GM19467 (cell line): ENCODE measurements around the gene PRCD.

Source experiments
- ATAC-seq: cut with Tn5 transposase; IDR thresholded peaks from one replicate; pipeline ENCODE4 v1.9.1; 2021; ENCODE audit warnings: mild to moderate bottlenecking, moderate library complexity; ENCODE audit not compliant: unreplicated experiment

PRCD gene

DNA sequence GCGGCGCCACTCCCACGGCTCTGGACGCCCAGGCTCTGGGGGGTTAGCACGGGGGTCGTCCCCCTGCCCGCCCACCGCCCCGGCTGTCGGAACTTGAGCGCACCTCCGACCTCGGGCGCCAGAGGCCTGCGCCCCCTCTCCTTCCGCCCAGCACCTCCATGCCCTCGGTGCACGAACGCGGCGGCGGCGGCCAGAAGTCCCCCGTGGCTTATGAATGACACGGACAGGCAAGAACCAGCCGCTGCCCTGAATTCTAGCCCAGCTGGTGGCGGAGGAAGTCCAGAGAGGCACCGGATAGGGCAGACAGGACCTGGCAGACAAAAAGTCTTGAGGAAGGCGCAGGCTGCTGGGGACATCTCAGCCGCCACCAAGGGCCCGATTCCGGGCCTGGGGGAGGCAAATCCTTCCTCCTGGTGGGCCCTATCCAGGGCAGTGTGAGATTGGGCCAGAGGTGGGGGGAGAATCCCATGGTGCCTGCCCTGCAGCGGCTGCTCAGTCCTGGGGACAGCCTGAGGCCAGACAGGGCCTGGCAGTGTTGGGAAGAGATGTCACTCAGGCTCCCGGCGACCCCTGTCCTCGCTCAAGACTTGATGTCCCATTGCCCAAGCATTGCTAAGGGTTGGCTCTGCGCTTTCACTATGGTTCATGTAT, 1.4 kb upstream of the PRCD start:
- ATAC-seq = no peak

DNA sequence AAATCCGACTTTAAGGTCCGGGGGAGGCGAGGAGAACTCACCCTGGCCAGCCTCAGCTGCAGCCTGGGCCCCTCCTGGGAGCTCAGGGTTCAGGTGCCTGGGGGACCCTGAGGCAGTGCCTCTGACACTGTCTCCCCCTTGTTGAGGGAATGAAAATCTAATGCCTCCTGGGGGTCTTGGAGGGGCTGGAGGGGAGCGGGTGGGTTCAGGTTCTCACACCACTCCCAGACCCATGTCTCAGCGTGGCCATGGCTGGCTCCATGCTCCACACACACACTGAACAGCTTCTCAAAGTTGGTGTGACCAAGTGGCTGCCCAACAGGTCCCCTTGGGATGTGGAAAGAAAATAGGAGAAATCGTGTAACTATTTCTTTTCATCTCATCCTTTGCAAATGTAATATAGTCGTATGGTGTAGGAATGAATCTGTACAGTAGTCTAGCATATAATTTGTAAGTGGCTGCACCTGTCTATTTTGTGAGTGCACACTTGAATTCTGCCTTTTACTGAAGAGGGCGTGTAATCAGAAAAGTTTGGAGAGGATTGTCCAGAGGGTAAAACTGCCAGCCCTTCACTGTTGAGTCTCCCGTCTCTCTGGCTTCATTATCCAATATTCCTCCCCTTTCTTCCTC, 788 bp upstream of the PRCD start:
- ATAC-seq = no peak

- ATAC-seq = no peak
Observed at GRCh38 chr17:76540381-76541300, 797 bp downstream of the PRCD start.

- ATAC-seq = no peak
Observed at GRCh38 chr17:76541739-76542454, 2.1 kb downstream of the PRCD start.

GRCh38 chr17:76542566-76542971, 2.7 kb downstream of the PRCD start:
- no peak for ATAC-seq

- no peak for ATAC-seq
Observed at GRCh38 chr17:76542984-76543383, 3.1 kb downstream of the PRCD start.

GRCh38 chr17:76543482-76543825, 3.6 kb downstream of the PRCD start:
- ATAC-seq = no peak

- ATAC-seq = no peak
Observed at GRCh38 chr17:76543826-76544545, 4.1 kb downstream of the PRCD start.

DNA sequence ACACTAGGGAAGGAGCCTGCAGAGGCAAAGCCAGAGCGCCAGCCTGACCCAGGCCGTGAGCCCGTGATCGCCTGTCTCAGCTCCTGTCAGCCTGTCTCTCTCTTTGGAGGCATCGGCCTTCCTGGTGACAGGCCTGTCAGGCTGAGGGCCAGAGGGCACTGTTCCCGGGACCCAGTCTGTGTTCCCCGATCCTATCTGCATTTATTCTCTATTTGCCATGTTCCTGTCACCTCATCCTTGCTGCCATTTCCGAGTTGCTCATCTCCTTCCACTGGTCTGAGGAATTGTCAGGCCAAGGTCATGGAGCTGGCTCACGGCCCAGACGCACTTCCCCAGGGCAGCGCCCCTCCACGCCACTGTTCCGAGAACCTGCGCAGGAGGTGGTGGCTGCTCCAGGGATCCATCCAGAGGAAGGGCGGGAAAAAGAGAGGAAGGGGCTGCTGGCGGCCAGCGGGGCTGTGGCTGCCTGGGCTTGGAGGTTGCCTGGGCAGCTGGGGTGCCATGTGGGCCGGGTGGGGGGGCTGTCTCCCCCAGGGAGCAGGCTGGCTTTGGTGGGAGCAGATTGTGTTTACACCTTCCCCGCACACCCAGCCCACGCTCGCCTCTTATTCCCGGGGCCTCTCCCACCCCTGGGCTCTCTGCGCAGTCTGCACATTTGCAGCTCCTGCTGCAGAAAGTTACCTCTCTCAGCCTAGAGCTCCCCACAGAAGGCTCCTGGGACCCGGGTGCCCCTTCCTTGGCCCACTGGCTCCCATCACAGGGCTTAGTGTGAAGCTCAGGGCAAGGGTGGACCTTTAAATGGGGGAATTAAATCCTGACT, 4.9 kb downstream of the PRCD start:
- no peak for ATAC-seq

- ATAC-seq = no peak
Observed at GRCh38 chr17:76545918-76546555, 6.2 kb downstream of the PRCD start.

- ATAC-seq = no peak
Observed at GRCh38 chr17:76546556-76547182, 6.8 kb downstream of the PRCD start.

DNA sequence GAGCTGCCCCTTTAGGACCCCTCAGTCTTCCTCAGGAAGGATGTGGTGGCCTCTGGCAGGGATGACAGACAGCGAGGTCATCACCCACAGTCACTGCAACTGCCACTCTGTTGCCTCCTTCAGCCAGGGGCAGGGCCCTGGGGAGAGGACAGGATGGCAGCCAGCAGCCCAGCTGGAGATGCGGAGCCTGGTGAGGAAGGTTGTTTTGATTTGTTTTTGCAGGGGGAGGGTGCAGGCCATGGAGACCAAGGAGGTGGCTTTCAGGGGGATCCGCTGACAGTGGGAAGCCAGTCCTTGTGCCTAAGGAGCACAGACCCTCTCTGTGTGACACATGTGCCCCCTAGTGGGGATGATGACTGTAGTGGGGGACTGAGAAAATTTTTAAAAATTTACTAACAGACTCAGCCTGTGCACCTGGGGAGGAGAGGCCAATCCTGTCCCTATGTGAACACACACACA, 7.4 kb downstream of the PRCD start:
- ATAC-seq = no peak

DNA sequence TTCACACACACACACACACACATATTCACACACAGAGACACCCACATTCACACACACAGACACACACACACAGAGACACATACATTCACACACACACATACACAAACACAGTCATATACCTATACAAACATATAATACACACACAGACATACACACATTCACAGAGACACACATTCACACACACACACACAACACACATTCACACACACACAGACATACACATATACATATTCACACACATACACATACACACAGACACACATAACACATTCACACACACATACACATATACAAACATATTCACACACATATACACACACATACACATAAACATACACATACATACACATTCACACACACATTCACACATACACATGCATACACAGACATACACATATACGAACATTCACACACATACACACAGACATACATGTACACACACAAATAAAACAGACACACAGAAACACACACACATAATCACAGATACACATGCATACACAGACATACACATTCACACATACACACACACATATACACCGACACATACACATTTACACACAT, 7.9 kb downstream of the PRCD start:
- ATAC-seq = no peak

GRCh38 chr17:76548378-76549214, 8.8 kb downstream of the PRCD start:
- no peak for ATAC-seq

GRCh38 chr17:76549215-76549518, 9.3 kb downstream of the PRCD start:
- no peak for ATAC-seq

DNA sequence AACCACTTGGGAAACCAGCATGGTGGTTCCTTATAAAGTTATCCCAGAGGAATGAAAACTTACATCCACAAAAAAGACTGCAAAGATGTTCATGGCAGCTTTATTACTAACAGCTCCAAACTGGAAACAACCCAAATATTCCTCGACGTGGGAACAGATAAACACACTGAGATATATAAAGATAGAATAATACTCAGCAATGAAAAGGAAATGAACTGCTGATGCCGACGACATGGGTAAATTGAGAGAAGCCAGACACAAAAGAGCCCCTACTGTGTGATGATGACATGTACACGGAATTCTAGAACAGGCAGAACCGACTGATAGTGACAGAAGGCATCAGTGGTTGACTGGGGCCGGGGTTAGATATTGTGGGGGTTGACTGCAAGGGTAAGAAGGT, 9.7 kb downstream of the PRCD start:
- no peak for ATAC-seq

GRCh38 chr17:76550712-76551615, 11.1 kb downstream of the PRCD start:
- ATAC-seq = no peak
